Heart left ventricle (tissue), 13 donors: Measurements from ENCODE around the gene ZBTB20.

ENCODE experiments used
- POLR2A ChIP-seq, 2 donors: fragments of 450-650 bp; IDR thresholded peaks; one replicate each; pipeline ENCODE4 v1.6.1; 2017; ENCODE audit warnings: antibody characterized with exemption in 2 of 2, mild to moderate bottlenecking in 2 of 2, moderate library complexity in 2 of 2
- TF ChIP-seq, protein P1 (sequence below), 12 donors: fragments of 200-600 bp; sonication (generic) in 4 of 12; IDR thresholded peaks; one replicate each; pipeline versions ENCODE4 v1.5.0 to v1.8.0; 2018 to 2022; ENCODE audit warnings: antibody characterized with exemption in 12 of 12, mild to moderate bottlenecking in 5 of 12
- donor health status: ischemic (EF 13 %, LVEDD 7.1; RV severe dilation, severe dysfunction).
- donor health status: DM: no; HTN: yes; CAD: no.
- donor health status: DM: no; HTN: no; CAD: no.
- donor health status: ischemic (EF 25% LVEDD 6.9; RV normal size, moderate dysfunction).
- donor health status: ischemic (EF 25% LVEDD 5.7; RV mildly dilated, moderate dysfunction).
- donor health status: ischemic (EF 35%, LVEDD 5.7; RV mildly dilated, moderate dysfunction).
- donor health status: nonischemic (EF 11% LVEDD 7.7; RV severe dilation, severe dysfunction).
- donor health status: DM: yes; HTN: yes; CAD: no.
- donor health status: PGD.
- donor health status: ischemic (EF 29% LVEDD 5.4; RV normal size, mild dysfunction).
- donor health status: nonischemic (EF 23%, LVEDD 6.1; RV moderate dilation, normal function).

DNA sequence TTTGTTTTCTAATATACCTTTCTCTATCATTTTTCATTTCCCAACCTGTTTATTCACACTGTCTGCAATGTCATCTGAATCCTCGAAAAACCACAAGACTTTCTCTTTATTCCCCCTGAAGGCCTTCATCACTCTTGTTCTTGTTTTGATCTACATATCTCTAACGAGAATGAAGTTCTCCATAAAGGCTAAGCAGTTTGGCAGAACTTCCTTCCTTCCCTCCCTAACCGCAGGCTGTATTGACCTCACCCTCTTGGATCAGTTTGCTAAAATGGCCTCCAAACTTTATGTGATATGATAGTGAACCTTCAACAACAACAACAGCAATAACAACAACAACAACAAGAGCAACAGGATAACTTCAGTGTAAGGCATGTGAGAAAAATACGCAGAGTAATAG, 460.5 kb downstream of the ZBTB20 start:
- TF ChIP-seq, protein P1, sequence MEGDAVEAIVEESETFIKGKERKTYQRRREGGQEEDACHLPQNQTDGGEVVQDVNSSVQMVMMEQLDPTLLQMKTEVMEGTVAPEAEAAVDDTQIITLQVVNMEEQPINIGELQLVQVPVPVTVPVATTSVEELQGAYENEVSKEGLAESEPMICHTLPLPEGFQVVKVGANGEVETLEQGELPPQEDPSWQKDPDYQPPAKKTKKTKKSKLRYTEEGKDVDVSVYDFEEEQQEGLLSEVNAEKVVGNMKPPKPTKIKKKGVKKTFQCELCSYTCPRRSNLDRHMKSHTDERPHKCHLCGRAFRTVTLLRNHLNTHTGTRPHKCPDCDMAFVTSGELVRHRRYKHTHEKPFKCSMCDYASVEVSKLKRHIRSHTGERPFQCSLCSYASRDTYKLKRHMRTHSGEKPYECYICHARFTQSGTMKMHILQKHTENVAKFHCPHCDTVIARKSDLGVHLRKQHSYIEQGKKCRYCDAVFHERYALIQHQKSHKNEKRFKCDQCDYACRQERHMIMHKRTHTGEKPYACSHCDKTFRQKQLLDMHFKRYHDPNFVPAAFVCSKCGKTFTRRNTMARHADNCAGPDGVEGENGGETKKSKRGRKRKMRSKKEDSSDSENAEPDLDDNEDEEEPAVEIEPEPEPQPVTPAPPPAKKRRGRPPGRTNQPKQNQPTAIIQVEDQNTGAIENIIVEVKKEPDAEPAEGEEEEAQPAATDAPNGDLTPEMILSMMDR (IDR thresholded peaks at IDR 0.05), result no peak
- TF ChIP-seq POLR2A (IDR thresholded peaks at IDR 0.05), result no peak
